A549 (cell line): ENCODE data around the gene COPS4. TPM values are rescaled to one million over a fixed set of nuclear protein-coding genes. Genes with fewer than 3 reads are reported as not detected.
A peak's percentile ranks its signal among the peaks of the same experiment; 100 is the strongest.
"Not testable (repeated sequence)": the region's sequence is repeated elsewhere in the genome, so short reads cannot be mapped to it uniquely, and the experiment has no call there.

Experiments
- ATAC-seq, 2 experiments: fragments of 200-7000 bp in 1 of 2; fragments of >200 bp in 1 of 2; cut with Nextera tagmentation in 1 of 2; cut with Tn5 transposase in 1 of 2; 3 replicates each; pipeline versions ENCODE4 v1.8.0 to v1.9.1; 2018 to 2020; ENCODE audit warnings: mild to moderate bottlenecking in 1 of 2, moderate library complexity in 1 of 2
- CTCF ChIA-PET: fragments of 300-600 bp; sonication (Branson Sonifier 250); formaldehyde crosslinking; extraction: SDS; loops from one replicate; lab custom pipeline; 2021; ENCODE audit warnings: antibody characterized with exemption, inconsistent platforms; lab: Yijun Ruan, JAX
- POLR2A ChIA-PET: fragments of 350-600 bp; formaldehyde crosslinking; extraction: SDS; loops from one replicate; lab custom pipeline; 2021; ENCODE audit warnings: antibody characterized with exemption, inconsistent platforms; lab: Yijun Ruan, JAX
- DNase-seq, 2 experiments: peaks; one replicate each; pipeline versions ENCODE4 v3.0.0 to v3.0.0-alpha.2; 2011 to 2016; ENCODE audit warnings: low read depth in 1 of 2, low spot score in 1 of 2
- FAIRE-seq: peaks from 2 replicates; lab custom pipeline; 2011; peaks lifted over from hg19 to GRCh38; lab: Jason Lieb, UNC
- H3K27ac ChIP-seq, 2 experiments: fragments of >200 bp; sonication (Bioruptor Twin); formaldehyde crosslinking; 3 replicates each; pipeline ENCODE4 v1.5.1; 2016 to 2017
- H3K4me1 ChIP-seq: fragments of >200 bp; sonication (Bioruptor Twin); formaldehyde crosslinking; 3 replicates; pipeline ENCODE4 v1.6.1; 2016
- H3K4me2 ChIP-seq: fragments of >200 bp; sonication (Bioruptor Twin); formaldehyde crosslinking; 3 replicates; pipeline ENCODE4 v1.6.1; 2016
- H3K4me3 ChIP-seq: fragments of >200 bp; sonication (Bioruptor Twin); formaldehyde crosslinking; 3 replicates; pipeline ENCODE4 v1.5.1; 2016
- H3K9me3 ChIP-seq: fragments of >200 bp; sonication (Bioruptor Twin); formaldehyde crosslinking; 3 replicates; pipeline ENCODE4 v1.6.1; 2016
- CBX8 ChIP-seq: fragments of 200-600 bp; sonication (generic); IDR thresholded peaks from 2 replicates; pipeline ENCODE4 v1.6.1; 2016
- CTCF ChIP-seq: fragments of >200 bp; sonication (Bioruptor Twin); formaldehyde crosslinking; IDR thresholded peaks from 3 replicates; pipeline ENCODE4 v1.5.1; 2016
- EHF ChIP-seq: fragments of 250-450 bp; sonication (Bioruptor Pico); IDR thresholded peaks from 2 replicates; pipeline ENCODE4 v1.5.0; 2020; ENCODE audit warnings: mild to moderate bottlenecking
- EP300 ChIP-seq, 2 experiments: fragments of >200 bp; sonication (Bioruptor Twin); formaldehyde crosslinking; IDR thresholded peaks; 2 replicates in 1 of 2; 3 replicates in 1 of 2; pipeline ENCODE4 v1.6.1; 2016 to 2017
- FOSL2 ChIP-seq, 2 experiments: fragments of 450-650 bp in 1 of 2; fragments of >200 bp in 1 of 2; sonication (Bioruptor Twin) in 1 of 2; formaldehyde crosslinking; IDR thresholded peaks; 2 replicates each; pipeline versions ENCODE4 v1.5.0 to v1.6.1; 2016 to 2020; ENCODE audit warnings: mild to moderate bottlenecking in 1 of 2, moderate library complexity in 1 of 2
- HEYL ChIP-seq: fragments of 250-450 bp; sonication (Bioruptor Pico); IDR thresholded peaks from 2 replicates; pipeline ENCODE4 v1.8.0; 2021; ENCODE audit warnings: mild to moderate bottlenecking, moderate library complexity
- HMGXB4 ChIP-seq: fragments of 250-450 bp; sonication (Bioruptor Pico); IDR thresholded peaks from 2 replicates; pipeline ENCODE4 v1.5.0; 2021; ENCODE audit warnings: mild to moderate bottlenecking, moderate library complexity, borderline replicate concordance
- HOXB5 ChIP-seq: fragments of 250-450 bp; sonication (Bioruptor Pico); IDR thresholded peaks from 2 replicates; pipeline ENCODE4 v1.5.0; 2020; ENCODE audit warnings: mild to moderate bottlenecking, moderate library complexity
- KDM5A ChIP-seq: fragments of 200-600 bp; sonication (generic); IDR thresholded peaks from 2 replicates; pipeline ENCODE4 v1.6.1; 2016; ENCODE audit warnings: antibody characterized with exemption, mild to moderate bottlenecking
- MAFK ChIP-seq: fragments of 450-650 bp; IDR thresholded peaks from 2 replicates; pipeline ENCODE4 v1.6.1; 2014; ENCODE audit not compliant: partially characterized antibody
- MAX ChIP-seq: IDR thresholded peaks from 2 replicates; pipeline ENCODE4 v1.6.1; 2012
- NPAS2 ChIP-seq: fragments of 250-450 bp; sonication (Bioruptor Pico); IDR thresholded peaks from 2 replicates; pipeline ENCODE4 v1.8.0; 2022; ENCODE audit warnings: mild to moderate bottlenecking, moderate library complexity, borderline replicate concordance
- PHF8 ChIP-seq: fragments of 200-600 bp; sonication (generic); IDR thresholded peaks from 2 replicates; pipeline ENCODE4 v1.6.1; 2016; ENCODE audit warnings: low read depth, mild to moderate bottlenecking, antibody characterized with exemption, moderate library complexity, borderline replicate concordance
- RFX5 ChIP-seq: fragments of 450-650 bp; IDR thresholded peaks from 2 replicates; pipeline ENCODE4 v1.7.1; 2014; ENCODE audit warnings: antibody characterized with exemption, mild to moderate bottlenecking, moderate library complexity
- RNF2 ChIP-seq: fragments of 200-600 bp; sonication (generic); IDR thresholded peaks from 2 replicates; pipeline ENCODE4 v1.6.1; 2016; ENCODE audit warnings: low read depth, mild to moderate bottlenecking, antibody characterized with exemption, moderate library complexity, borderline replicate concordance
- TFCP2L1 ChIP-seq: fragments of 250-450 bp; sonication (Bioruptor Pico); IDR thresholded peaks from 2 replicates; pipeline ENCODE4 v1.5.0; 2021; ENCODE audit warnings: mild to moderate bottlenecking
- ZC3H11A ChIP-seq: fragments of 450-650 bp; IDR thresholded peaks from 2 replicates; pipeline ENCODE4 v1.6.1; 2014; ENCODE audit warnings: antibody characterized with exemption, mild to moderate bottlenecking
- ZFP36 ChIP-seq: fragments of 450-650 bp; IDR thresholded peaks from 2 replicates; pipeline ENCODE4 v1.6.1; 2014; ENCODE audit warnings: borderline replicate concordance; ENCODE audit not compliant: partially characterized antibody
- WGBS: methylation state at CpG from one replicate; pipeline ENCODE4 v1.1.6; 2017; ENCODE audit errors: missing lambda C conversion rate; 5-methylcytosine and 5-hydroxymethylcytosine counted together
- polyA plus RNA-seq, 4 experiments: library from polyadenylated mRNA; depleted of rRNA in 3 of 4; stranded (reverse); fragments of >200 nt; fragmentation: RNase III in 1 of 4; extraction: RNeasy Plus Mini Kit Qiagen cat#74134 plus additional on column Dnase treatment in 1 of 4; gene quantifications; 2 replicates in 3 of 4; 3 replicates in 1 of 4; pipeline ENCODE4 v1.2.3, GENCODE V29; 2011 to 2017
- TF ChIP-seq, protein P1 (sequence below): IDR thresholded peaks from 2 replicates; pipeline ENCODE4 v1.6.1; 2012; ENCODE audit warnings: low read depth, borderline replicate concordance
- TF ChIP-seq, protein P2 (sequence below): IDR thresholded peaks from 2 replicates; pipeline ENCODE4 v1.6.1; 2012

Gene COPS4
- polyA plus RNA-seq, 2 of the 4 experiments (the other 2 are of a cell fraction), result 36.5 to 36.8 TPM

DNA sequence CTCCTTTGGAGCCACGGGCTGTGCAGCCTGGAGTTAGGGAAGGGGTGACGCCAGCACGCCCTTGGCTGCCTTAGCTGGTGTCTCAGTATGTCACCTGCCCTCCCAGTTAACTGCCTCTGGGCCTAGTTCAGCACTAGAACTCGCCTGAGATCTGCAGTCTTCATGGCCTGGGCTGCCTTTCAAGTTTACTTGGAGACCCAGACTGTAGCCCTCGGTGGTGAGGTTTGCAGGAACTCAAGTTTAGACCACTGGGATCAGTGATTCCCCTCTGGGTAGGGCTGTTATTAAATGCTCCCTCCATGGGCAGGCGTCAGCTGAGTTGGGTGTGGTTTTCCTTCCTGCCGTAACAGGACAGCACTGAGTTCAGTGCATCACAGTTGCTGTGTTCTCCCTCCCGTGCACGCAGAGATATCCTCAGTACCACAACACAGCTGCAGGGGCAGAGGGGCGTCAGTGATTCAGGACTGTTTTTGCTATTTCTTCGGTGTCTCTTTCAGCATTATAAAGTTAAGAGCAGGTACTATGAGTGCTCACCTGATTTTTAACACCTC is 49.0 kb downstream of the COPS4 start (continued):
- TF ChIP-seq ZC3H11A, result no peak
- no peak for TF ChIP-seq HEYL (CRISPR knock-in tag)
- TF ChIP-seq ZFP36, result no peak
- TF ChIP-seq EP300 (IDR thresholded peaks at IDR 0.05), result no peak
- TF ChIP-seq, protein P1, sequence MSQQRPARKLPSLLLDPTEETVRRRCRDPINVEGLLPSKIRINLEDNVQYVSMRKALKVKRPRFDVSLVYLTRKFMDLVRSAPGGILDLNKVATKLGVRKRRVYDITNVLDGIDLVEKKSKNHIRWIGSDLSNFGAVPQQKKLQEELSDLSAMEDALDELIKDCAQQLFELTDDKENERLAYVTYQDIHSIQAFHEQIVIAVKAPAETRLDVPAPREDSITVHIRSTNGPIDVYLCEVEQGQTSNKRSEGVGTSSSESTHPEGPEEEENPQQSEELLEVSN, result no peak
- TF ChIP-seq KDM5A, result no peak
- no peak for TF ChIP-seq HOXB5 (CRISPR knock-in tag)

DNA sequence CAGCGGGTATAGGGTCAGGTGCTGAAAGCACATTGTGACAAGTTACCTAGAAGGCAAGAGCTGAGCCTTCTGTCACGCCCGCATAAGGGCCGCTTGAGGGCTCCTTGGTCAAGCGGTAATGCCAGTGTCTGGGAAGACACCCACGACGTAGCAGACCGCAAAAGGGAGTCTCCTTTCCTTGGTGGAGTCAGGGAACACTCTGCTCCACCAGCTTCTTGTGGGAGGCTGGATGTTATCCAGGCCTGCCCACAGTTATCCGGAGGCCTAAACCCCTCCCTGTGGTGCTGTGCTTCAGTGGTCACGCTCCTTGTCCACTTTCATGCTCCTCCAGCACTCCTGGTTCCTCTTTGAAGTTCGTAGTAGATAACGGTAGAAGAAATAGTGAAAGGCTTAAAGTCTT is 50.0 kb downstream of the COPS4 start:
- H3K9me3 ChIP-seq, H3K4me1 ChIP-seq, DNase-seq, H3K4me3 ChIP-seq, H3K4me2 ChIP-seq, POLR2A ChIA-PET, ATAC-seq, H3K27ac ChIP-seq, FAIRE-seq: not testable (repeated sequence)
- CTCF ChIA-PET, result interaction anchor here (0.6 to 3.6 kb wide), 2 partner anchors 11 to 14 kb away, joined by 3 to 14 read pairs; no protein-coding TSS in a partner anchor
- 92% methylated on average over 12 of the region's 12 CpGs for WGBS

DNA sequence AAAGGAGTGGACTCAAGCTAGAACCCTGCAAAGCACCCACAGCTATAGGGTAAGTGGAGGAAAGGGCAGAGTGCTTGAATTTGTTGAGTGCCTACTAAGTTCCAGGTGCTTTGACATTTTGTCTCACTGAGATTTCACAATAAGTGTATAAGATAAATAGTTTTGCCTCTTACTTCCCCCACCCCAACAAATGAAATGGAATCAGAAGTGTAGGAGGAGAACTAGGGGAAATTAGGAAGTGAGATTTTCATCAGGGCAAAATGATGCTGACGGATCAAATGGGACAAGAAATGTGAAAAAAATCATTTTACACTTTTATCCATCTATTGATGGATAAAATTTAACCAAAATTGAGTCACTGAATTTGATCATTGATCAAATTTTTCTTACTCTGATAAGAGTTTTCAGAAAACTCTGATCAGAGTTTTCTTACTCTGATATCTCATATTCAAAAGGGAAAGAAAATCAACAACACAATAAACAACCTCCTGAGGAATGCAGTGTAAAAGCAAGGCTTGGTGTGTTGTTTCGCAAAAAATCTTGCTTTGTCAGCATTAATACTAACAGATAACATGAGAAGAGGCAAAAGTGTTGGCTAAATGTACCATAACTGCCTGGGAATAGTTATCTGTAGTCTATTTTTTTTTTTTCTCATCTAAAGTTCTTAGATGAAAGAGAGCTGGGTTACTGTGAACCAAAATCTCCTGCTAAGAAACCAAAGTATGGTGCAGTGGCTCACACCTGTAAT is 54.6 kb downstream of the COPS4 start:
- Histone ChIP-seq H3K27ac (no peak overlapping the region), H3K4me2 (no peak overlapping the region), H3K4me1 (peaks cover 2% of the 10 kb centered on the region; the same call in 2 of the 3 replicates), H3K9me3 (no peaks in the 10 kb centered on the region), H3K4me3 (no peak overlapping the region)
- ChIA-PET CTCF (no interaction called here), POLR2A (no interaction called here)
- FAIRE-seq, result no peak
- 90% methylated on average over 2 of the region's 2 CpGs for WGBS
- no peak for ATAC-seq
- peak; percentile 87 for TF ChIP-seq MAFK
- no peak for TF ChIP-seq CBX8
- DNase-seq, result no peak

DNA sequence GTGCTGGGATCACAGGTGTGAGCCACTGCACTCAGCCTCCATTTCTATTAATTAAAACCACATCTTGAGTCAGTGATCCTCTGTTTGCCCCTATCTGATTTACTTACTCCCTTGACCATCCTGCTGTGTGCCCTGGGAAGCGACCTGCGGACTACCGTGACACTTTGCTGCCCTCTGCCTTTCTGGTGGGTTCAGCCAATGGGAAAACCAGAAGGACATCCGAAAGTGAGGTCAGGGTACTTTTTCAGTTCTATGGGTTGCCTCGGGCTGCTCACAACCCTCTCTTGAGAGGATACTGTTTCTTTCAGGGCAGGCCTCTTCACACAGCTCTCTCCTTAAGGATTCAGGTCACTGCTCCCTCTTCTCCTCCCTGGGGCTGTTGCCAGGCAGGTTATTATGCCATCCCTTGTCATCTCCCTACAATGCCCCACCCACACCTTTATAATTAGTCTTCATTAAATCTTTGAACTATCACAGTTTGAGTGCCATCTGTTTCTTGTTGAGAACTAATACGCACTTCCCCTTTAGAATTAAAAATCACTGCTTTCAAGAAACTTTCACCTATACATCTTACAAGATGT is 58.2 kb downstream of the COPS4 start:
- ATAC-seq, result no peak
- ChIA-PET CTCF (interaction anchor here (1.1 to 1.7 kb wide), 2 partner anchors 18 to 167 kb away, joined by 5 to 7 read pairs; no protein-coding TSS in a partner anchor), POLR2A (no interaction called here)
- no peak for TF ChIP-seq HMGXB4 (CRISPR knock-in tag)
- TF ChIP-seq, protein P2, sequence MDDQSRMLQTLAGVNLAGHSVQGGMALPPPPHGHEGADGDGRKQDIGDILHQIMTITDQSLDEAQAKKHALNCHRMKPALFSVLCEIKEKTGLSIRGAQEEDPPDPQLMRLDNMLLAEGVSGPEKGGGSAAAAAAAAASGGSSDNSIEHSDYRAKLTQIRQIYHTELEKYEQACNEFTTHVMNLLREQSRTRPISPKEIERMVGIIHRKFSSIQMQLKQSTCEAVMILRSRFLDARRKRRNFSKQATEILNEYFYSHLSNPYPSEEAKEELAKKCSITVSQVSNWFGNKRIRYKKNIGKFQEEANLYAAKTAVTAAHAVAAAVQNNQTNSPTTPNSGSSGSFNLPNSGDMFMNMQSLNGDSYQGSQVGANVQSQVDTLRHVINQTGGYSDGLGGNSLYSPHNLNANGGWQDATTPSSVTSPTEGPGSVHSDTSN, result no peak
- TF ChIP-seq ZC3H11A, result no peak
- TF ChIP-seq ZFP36, result no peak
- no peak for TF ChIP-seq EHF (CRISPR knock-in tag)
- no peak for TF ChIP-seq FOSL2 (IDR thresholded peaks at IDR 0.05)
- no peak for TF ChIP-seq FOSL2 (CRISPR knock-in tag; IDR thresholded peaks at IDR 0.05)
- TF ChIP-seq KDM5A, result no peak
- no peak for TF ChIP-seq PHF8
- TF ChIP-seq MAX, result no peak
- no peak for TF ChIP-seq CTCF
- TF ChIP-seq NPAS2 (CRISPR knock-in tag), result no peak
- TF ChIP-seq RNF2, result no peak
- TF ChIP-seq RFX5, result no peak
- no peak for TF ChIP-seq TFCP2L1 (CRISPR knock-in tag)

More for the DNA sequence above, 58.2 kb downstream of the COPS4 start:
- no peak overlapping the region for H3K27ac ChIP-seq
- FAIRE-seq (no peak), DNase-seq (no peak)
- H3K4me3 ChIP-seq, result no peak overlapping the region
- peaks cover 14% of the 10 kb centered on the region; the same call in 2 of the 3 replicates for H3K4me1 ChIP-seq
- no peaks in the 10 kb centered on the region for H3K9me3 ChIP-seq
- 87% methylated on average over 6 of the region's 6 CpGs for WGBS
- H3K4me2 ChIP-seq, result no peak overlapping the region
